Gastroesophageal sphincter (tissue), 3 donors: ENCODE data around the gene KRTAP16-1.

Source experiments
- CTCF ChIP-seq, 4 experiments: fragments of 200-600 bp in 2 of 4; fragments of 450-650 bp in 2 of 4; sonication (generic) in 1 of 4; IDR thresholded peaks; one replicate each; pipeline ENCODE4 v1.5.1; 2017 to 2019; ENCODE audit warnings: antibody characterized with exemption in 4 of 4, mild to moderate bottlenecking in 2 of 4, moderate library complexity in 2 of 4
- POLR2A ChIP-seq, 2 donors: fragments of 450-650 bp; IDR thresholded peaks; one replicate each; pipeline ENCODE4 v1.6.1; 2017; ENCODE audit warnings: antibody characterized with exemption in 2 of 2, mild to moderate bottlenecking in 2 of 2, moderate library complexity in 1 of 2

- TF ChIP-seq CTCF (IDR thresholded peaks at IDR 0.05): no peak
- TF ChIP-seq POLR2A (IDR thresholded peaks at IDR 0.05): no peak
These were observed 42.1 kb upstream of the KRTAP16-1 start for GRCh38 chr17:41351177-41351576.
